HG03139 (cell line): ENCODE data around the gene DHX58.
"Not testable (repeated sequence)": the region's sequence is repeated elsewhere in the genome, so short reads cannot be mapped to it uniquely, and the experiment has no call there.

ENCODE experiments used
- ATAC-seq: cut with Tn5 transposase; IDR thresholded peaks from one replicate; pipeline ENCODE4 v1.9.1; 2021; ENCODE audit not compliant: unreplicated experiment

The DHX58 gene

DNA sequence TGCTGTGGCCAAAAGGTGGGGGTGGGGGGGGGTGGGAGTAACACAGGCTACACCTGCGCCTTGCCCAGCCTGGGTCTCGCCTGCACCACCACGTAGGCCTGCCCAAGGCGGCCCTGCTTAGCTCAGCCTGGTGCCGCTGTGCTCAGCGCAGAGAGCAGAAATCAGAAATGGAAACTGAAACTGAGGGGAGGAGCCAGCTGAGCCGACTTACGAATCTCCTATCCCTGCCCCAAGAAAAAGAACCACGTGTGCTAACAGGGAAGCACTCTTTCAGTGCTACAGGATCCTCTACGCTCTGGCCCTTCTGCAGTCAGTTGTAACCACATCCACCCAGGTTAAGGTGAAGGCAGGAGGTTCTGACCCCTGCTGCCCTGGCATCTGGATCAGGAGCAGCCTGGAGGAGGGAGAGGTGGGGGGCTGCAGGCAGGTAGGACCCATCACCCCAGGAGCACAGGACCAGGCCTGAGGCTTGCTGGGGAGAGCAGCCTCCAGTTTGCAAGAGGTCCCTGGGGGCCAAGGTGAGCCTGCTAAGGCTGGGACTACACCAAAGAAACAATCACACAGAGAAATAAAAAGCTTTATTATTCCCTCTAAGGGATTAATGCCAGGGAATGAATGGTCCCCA, at the start of gene DHX58:
Gene DHX58 (minus strand): TSS at position 163 of the 625 bp plus-strand sequence. CDS start 822 bp downstream, outside the sequence.
- ATAC-seq: peak; percentile 44

- no peak for ATAC-seq
These were observed 48.0 kb upstream of the DHX58 start for GRCh38 chr17:42160531-42160910.

DNA sequence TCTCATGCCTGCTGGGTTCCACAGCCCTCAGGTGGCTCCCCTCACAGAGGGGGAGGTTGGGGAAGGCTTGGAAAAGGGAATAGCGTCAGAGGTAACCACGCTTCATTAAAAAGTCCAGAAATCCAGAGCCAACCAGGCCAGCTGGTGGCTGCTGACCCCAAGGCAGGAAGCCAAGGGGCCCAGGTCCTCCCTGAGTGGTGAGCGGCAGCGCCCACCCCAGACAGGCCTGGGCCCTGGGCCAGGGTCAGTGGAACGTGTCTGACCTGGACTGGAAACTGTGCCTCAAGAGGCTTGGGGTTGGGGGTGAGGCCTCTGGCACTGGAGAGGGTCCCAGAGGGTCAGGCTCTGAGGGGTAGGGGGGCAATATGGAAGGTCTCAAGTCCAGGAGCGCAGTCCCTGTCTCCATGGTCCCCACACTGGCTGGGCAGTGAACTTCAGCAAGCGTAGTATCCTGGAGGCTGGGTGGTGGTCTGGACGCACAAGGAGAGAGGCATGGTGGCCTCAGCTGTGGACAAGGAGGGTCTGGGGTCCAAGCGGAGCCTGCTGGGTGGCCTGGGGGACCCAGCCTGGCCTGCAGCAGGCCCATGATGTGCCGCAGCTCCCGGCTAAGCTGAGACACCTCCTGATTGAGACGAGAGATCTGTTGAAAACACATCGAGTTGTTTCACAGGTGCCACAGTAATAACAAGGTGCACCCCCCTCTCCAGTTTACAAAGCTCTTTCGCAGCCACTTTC, 47.4 kb upstream of the DHX58 start:
- ATAC-seq: no peak

DNA sequence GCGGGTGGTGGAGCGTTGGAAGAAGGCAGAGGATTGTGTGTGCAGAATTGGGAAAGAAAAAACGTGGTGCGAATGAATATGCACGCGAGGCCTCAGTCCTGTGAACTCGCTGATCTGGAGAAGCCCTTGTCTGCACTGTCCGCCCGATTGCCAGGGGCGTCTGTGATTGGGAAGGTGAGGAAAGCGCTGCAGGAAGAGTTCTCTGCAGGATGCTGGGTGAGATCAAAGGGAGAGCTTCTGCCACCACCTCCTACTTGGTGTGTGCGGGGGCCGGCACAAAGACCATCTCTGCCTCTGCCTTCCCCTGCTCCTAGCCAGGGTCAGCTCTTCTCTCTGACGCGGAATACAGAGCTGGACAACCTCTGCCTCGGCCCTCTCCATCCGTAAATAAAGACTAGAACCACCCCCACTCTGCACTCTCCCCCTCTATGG, 43.1 kb upstream of the DHX58 start:
- no peak for ATAC-seq

DNA sequence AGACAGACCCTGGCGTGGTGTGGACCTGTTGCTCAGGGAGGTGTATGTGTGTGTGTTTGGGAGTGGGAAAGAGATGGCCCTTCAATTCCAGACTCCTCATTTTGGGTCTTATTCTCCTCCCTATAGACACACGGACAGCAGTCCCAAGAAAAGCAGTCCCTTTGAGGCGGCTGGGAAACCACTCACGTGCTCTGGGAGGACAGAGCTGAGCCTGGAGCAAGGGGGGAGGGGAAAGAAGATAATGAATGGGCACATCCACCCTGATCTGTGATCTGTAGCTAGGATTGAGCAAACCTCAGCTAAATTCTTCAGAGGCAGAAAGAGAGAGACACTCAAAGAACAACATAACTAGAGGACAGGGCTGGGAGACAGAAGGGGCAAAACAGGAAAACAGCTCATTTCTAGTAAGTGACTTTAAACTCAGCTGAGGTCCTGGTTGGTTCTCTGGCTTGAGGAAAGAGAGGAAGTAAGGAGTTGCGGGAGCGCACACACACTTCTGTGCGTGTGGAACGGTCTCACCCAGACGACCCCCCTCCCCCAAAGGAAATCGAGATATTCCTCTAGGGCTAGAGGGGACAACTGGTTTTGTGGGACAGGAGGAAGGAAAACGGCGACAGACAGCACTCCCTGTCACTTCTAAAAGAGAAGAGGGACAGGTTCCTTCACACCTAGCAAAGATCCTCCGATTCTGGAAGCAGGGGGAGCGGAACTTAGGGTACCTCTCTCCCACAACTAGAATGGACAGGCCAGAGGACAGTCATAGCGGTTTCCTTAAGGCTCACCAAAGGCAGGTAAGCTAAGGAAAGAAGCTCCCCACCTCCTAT, 41.6 kb upstream of the DHX58 start:
- ATAC-seq: no peak

DNA sequence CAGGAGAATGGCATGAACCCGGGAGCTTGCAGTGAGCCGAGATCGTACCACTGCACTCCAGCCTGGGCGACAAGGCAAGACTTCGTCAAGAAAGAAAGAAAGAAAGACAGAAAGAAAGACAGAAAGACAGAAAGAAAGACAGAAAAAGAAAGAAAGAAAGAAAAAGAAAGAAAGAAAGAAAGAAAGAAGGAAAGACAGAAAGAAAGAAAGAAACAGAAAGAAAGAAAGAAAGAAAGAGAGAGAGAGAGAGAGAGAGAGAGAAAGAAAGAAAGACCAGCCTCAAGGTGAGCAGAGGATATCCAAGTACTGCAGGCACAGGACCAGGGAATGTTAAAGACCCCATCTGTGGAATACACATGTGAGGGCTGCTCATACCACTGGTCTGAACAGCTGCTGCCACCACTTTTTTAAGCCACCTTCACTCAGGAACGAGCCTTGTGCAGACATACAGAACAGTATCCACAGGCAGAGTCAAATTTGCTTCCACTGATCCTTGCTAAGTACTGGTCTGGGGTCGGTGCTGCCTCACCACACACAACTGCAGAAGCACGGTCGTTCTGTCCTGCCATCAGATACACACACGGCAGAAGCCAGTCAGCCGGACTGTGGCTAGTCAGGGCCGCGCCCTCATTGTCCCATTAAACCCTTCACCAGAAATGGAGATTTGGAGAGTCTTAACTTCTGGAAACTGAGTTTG, 34.5 kb upstream of the DHX58 start:
- no peak for ATAC-seq

- ATAC-seq: not testable (repeated sequence)
These were observed 30.6 kb upstream of the DHX58 start for GRCh38 chr17:42143138-42143537.

- no peak for ATAC-seq
These were observed 29.9 kb upstream of the DHX58 start for GRCh38 chr17:42142371-42142896.

GRCh38 chr17:42141382-42141781, 28.9 kb upstream of the DHX58 start:
- ATAC-seq: no peak

GRCh38 chr17:42140690-42141089, 28.2 kb upstream of the DHX58 start:
- ATAC-seq: not testable (repeated sequence)

GRCh38 chr17:42138749-42139492, 26.4 kb upstream of the DHX58 start:
- no peak for ATAC-seq

DNA sequence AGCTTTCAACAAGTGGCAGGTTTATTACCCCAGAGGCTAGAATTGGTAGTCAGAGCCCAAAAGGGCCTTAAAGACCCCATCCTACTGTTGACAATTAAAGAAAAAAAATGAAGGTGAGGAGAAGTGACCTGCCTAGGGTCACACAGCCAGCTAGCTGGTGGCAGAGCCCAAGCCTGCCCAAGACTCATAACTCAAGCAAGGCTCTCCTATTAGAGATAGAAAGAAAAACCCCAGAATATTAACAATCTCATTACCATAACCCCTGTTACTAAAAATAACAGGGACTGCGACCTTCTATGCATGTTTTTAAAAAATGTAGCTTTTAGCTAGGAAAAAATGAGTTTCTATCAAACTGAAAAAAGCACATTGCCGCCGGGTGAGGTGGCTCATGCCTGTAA, 24.1 kb upstream of the DHX58 start:
- ATAC-seq: no peak

DNA sequence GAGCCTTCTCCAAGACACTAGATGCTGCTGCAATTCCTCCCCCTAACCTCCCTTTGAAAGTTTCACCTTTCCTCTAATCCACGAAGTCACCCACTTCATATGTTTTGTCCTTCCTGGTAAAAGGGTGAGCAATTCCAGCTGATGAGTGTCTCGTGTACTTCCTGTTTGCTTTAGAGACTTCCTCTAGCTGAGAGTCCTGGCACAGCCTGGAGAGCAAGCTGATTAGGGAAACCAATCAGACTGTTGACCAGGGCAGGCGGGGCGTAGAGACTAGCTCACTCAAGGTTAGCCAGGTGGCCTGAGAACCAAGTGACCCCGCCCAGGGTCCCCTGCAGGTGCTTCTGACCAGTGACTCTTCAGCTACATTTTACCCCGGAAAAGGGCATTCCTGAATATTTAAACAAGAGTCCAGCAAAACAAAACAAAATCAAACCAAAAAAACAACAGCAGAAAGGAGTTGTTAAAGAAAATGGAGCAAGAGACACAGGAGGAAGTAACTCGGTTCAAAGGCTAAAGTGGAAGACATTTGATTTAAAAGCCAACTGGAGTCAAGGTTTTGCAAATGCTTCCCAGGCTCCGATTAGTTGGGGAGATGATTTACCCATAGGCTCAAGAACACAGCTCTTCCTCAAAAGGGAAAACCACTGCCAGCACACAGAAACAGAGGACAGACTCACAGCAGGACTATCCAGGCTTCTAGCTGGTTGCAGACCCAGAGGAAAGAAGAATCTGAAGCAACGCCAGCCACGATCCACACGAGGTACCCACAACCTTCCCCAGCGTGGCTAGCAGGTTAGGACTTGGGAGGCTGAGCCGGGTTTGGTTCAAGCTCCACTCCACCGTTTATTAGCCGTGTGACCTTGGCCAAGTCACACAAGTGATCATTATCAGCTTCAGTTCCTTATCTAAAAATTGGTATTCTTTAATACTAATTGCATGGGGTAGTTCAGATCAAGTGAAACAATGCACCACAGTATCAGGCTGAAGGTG, 23.4 kb upstream of the DHX58 start:
- no peak for ATAC-seq

- no peak for ATAC-seq
These were observed 22.6 kb upstream of the DHX58 start for GRCh38 chr17:42135151-42135550.

DNA sequence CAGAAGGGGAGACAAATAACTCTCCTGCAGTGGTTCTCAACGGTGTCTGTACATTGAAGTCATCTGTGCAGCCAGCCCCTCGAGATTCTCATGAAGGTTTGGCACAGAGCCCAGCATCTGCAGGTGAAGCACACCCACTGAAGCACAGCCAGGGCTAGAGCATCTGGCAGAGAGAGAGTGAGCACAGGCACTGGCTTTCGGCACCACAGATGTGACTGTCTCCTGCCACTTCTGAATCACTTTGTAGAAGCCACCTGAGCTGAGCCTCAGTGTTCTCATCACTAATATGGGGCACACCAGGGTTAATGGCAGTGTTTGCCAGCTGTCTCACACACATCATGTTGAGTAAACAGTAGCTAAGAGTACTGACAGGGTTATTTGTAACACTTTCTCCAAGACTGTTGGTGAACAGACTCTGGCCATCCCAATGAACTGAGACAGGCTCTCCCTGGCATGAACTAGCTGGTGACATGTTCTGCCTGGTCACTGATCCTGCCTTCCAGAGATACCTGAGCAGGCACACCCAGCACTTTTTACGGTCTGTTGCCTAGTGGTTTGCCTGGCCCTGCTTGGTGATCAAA, 21.0 kb upstream of the DHX58 start:
- no peak for ATAC-seq

- ATAC-seq: no peak
These were observed 20.4 kb upstream of the DHX58 start for GRCh38 chr17:42132941-42133340.

DNA sequence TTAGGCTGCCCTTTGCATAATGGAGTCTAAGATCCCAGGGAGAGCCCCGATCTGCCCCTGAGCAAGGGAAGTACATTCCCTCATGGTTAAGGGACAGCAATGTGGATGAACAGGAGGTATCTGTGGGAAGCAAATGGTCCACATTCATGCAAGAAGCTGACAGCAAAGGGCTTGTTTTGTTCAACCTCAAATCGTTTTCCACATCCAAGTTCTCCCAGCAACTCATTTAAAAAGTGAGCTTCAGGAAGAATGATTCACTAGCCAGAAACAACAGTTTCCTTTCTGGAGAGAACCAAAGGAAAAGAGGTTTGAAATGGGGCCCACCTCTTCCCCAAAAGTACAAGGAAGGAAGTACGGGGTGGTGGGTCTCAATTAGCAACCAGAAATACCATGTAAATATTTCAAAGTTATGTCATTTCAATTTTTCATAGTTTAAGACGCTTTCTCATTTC, 19.5 kb upstream of the DHX58 start:
- no peak for ATAC-seq

DNA sequence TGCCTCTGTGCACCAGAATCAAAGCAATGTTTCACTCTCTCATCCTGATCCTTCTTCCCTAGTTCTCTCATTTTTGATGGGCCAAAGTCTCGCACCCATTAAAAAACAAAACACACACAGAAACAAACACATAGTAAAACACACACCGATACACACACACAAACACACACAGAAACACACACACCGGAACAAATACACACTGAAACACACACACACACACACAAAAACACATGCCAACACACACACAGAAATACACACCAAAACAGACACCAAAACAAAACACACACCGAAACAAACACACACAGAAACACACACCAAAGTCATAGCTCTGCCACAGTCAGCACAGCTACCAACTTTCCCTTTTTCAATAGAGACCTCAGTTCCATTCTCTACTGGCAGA, 18.7 kb upstream of the DHX58 start:
- no peak for ATAC-seq
